ENCODE data around the gene PREX1.

DNA sequence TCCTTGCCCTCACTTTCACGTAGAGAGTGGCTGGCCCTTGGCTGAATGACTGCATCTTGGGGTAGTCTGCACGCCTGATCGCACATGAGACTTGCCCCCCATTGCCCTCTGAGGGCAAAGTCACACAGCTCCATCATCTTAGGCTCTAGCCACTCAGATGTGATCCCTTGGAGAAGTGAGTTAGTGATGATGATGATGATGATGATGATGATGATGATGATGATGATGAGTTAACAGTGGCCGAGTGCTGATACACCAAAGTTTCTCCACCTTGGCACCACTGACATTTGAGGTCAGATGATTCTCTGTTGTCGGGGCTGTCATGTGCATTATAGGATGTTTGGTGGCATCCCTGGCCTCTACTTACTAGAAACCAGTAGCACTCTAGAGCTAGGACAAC, 84.0 kb downstream of the PREX1 start:
- TF ChIP-seq, protein P1, sequence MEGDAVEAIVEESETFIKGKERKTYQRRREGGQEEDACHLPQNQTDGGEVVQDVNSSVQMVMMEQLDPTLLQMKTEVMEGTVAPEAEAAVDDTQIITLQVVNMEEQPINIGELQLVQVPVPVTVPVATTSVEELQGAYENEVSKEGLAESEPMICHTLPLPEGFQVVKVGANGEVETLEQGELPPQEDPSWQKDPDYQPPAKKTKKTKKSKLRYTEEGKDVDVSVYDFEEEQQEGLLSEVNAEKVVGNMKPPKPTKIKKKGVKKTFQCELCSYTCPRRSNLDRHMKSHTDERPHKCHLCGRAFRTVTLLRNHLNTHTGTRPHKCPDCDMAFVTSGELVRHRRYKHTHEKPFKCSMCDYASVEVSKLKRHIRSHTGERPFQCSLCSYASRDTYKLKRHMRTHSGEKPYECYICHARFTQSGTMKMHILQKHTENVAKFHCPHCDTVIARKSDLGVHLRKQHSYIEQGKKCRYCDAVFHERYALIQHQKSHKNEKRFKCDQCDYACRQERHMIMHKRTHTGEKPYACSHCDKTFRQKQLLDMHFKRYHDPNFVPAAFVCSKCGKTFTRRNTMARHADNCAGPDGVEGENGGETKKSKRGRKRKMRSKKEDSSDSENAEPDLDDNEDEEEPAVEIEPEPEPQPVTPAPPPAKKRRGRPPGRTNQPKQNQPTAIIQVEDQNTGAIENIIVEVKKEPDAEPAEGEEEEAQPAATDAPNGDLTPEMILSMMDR (IDR thresholded peaks at IDR 0.05) = no peak
- no peak for TF ChIP-seq POLR2A (IDR thresholded peaks at IDR 0.05)

Data from prostate gland (tissue), 2 donors.